Measurements from ENCODE around the gene RAB5B. TPM values are rescaled to one million over a fixed set of nuclear protein-coding genes. Genes with fewer than 3 reads are reported as not detected.
"Not testable (repeated sequence)": the region's sequence is repeated elsewhere in the genome, so short reads cannot be mapped to it uniquely, and the experiment has no call there.

RAB5B gene
- total RNA-seq, 3 donors from 2014 or later = 131 to 179 (median 173) TPM

DNA sequence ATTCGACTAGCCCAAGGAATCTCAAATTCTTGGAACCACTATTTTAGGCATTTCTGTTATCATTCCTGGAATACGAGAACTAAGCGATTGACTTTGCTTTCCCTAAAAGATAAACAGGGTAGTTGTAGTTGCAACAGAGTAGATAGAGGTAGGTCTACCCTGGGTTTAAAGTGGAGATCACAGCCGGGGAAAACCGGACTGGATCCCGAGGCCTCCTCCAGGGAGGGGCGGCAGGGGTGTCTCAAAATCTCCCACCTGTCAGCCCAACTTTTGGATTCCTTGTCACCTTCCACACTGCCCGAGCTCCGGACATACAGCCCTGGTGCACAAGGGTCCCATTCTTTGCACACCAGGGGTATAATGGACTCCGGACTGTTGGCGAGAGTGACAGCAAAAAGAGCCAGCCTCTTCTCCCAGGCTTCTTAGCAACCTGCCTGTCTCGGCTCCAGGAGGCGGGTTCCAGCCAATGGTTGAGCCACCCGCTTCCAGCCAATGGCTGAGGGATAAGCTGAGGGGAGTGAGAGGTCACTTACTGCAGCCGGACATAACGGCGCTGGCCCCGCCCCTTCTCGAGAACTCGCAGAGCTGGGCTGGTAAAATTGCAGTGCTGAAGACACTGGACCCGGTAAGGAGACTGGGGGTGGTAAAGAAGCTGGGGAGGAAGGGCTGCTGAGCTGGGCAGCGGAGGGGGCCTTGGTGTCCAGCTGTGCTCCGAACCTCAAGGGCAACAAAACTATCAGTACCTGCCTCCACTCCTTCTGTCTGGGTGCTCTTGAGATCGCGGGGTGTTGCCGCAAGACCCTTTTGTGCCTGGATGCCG, 23.0 kb downstream of the RAB5B start, which contains the start of gene SUOX:
TSS of gene SUOX (plus strand) at position 562 of the 820 bp plus-strand sequence. CDS start 4,946 bp downstream, outside the sequence.
- TF ChIP-seq, protein P1, sequence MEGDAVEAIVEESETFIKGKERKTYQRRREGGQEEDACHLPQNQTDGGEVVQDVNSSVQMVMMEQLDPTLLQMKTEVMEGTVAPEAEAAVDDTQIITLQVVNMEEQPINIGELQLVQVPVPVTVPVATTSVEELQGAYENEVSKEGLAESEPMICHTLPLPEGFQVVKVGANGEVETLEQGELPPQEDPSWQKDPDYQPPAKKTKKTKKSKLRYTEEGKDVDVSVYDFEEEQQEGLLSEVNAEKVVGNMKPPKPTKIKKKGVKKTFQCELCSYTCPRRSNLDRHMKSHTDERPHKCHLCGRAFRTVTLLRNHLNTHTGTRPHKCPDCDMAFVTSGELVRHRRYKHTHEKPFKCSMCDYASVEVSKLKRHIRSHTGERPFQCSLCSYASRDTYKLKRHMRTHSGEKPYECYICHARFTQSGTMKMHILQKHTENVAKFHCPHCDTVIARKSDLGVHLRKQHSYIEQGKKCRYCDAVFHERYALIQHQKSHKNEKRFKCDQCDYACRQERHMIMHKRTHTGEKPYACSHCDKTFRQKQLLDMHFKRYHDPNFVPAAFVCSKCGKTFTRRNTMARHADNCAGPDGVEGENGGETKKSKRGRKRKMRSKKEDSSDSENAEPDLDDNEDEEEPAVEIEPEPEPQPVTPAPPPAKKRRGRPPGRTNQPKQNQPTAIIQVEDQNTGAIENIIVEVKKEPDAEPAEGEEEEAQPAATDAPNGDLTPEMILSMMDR (IDR thresholded peaks at IDR 0.05) = no peak
- H3K4me3 ChIP-seq = peak within 1 kb of the TSS; percentile 39
- peak; percentile 95 to 97 (median 95) for DNase-seq
- peak; percentile 98 for ATAC-seq
- no peaks in the 10 kb centered on the region for H3K36me3 ChIP-seq (ENCODE audit: low read depth)
- intact Hi-C loops (cut with DNase I, micrococcal nuclease) = no loop called here
- H3K4me1 ChIP-seq (ENCODE audit: low read depth) = peaks cover 8% of the 10 kb centered on the region
- H3K9me3 ChIP-seq = no peaks in the 10 kb centered on the region

DNA sequence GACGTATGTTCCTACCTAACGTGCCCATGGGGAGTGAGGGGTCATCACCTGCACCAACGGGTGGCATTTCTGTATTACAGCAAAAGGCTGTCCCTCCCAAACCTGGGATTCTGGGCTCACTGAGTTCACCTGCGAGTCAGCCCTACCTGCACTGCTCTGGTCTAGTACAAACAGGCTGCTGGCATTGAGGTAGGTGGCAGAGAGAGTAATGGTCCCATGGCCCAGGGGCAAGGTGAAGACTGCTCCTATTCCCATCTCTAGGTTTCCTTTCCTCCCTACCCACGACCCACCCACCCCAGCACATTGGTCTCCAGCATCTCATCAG, 23.6 kb downstream of the RAB5B start:
- intact Hi-C loops (cut with DNase I, micrococcal nuclease) = no loop called here
- Histone ChIP-seq H3K9me3 (no peaks in the 10 kb centered on the region), H3K36me3 (ENCODE audit: low read depth) (no peaks in the 10 kb centered on the region), H3K4me3 (peak overlapping the region; percentile 39), H3K4me1 (ENCODE audit: low read depth) (peaks cover 8% of the 10 kb centered on the region)
- peak in 1 of 3 donors; percentile 43 for DNase-seq
- TF ChIP-seq, protein P1 (IDR thresholded peaks at IDR 0.05) = no peak
- peak; percentile 53 for ATAC-seq

DNA sequence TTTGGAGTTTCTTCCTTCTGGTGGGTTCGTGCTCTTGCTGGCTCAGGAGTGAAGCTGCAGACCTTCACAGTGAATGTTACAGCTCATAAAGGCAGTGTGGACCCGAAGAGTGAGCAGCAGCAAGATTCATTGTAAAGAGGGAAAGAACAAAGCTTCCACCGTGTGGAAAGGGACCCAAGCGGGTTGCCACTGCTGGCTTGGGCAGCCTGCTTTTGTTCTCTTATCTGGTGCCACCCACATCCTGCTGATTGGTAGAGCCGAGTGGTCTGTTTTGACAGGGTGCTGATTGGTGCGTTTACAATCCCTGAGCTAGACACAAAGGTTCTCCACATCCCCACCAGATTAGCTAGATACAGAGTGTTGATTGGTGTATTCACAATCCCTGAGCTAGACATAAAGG, 25.6 kb downstream of the RAB5B start:
- H3K9me3 ChIP-seq; H3K4me1 ChIP-seq (ENCODE audit: low read depth); DNase-seq; ATAC-seq; H3K4me3 ChIP-seq; intact Hi-C loops (cut with DNase I, micrococcal nuclease); H3K36me3 ChIP-seq (ENCODE audit: low read depth): not testable (repeated sequence)

DNA sequence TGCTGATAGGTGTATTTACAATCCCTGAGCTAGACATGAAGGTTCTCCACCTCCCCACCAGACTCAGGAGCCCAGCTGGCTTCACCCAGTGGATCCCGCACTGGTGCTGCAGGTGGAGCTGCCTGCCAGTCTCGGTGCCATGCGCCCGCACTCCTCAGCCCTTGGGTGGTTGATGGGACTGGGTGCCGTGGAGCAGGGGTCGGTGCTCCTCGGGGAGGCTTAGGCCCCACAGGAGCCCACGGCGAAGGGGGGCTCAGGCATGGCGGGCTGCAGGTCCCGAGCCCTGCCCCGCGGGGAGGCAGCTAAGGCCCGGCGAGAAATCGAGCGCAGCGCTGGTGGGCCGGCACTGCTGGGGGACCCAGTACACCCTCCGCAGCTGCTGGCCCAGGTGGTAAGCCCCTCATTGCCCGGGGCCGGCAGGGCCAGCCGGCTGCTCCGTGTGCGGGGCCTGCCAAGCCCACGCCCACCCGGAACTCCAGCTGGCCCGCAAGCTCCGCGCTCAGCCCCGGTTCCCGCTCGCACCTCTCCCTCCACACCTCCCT, 26.2 kb downstream of the RAB5B start:
- H3K4me3 ChIP-seq; DNase-seq; H3K36me3 ChIP-seq (ENCODE audit: low read depth); H3K9me3 ChIP-seq; intact Hi-C loops (cut with DNase I, micrococcal nuclease); ATAC-seq; H3K4me1 ChIP-seq (ENCODE audit: low read depth): not testable (repeated sequence)

DNA sequence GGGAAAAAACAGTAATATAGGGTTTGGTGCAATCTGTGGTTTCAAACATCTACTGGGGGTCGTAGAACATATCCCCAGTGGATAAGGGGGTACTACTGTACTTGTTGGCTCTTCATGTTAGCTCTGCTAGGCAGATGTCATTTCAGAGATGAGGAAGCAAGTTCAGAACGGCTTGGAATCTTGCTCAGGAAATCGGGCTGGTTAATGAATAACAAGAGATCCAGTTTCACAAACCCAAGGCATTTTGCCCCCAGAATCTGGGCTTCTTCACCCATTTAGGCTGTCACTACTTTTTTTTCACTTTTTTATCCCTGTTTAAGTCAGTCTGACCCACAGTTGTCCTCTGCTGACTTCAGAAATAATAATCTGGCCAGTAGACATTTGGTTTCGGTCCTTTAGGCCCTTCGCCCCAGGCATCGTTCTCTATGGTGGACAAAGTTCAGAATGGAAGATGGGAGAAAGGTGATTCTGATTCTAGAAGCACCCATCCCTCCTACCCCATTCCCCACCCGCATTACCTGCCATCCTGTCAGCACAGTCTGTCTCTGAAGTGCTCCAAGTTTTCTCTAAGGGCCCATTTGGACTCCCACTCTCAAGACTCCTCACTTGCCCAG, 27.7 kb downstream of the RAB5B start:
- no peak for DNase-seq
- TF ChIP-seq, protein P1 (IDR thresholded peaks at IDR 0.05) = no peak
- peak; percentile 26 for ATAC-seq
- H3K4me1 ChIP-seq (ENCODE audit: low read depth) = peaks cover 8% of the 10 kb centered on the region
- intact Hi-C loops (cut with DNase I, micrococcal nuclease) = no loop called here
- H3K36me3 ChIP-seq (ENCODE audit: low read depth) = no peaks in the 10 kb centered on the region
- H3K9me3 ChIP-seq = no peaks in the 10 kb centered on the region
- H3K4me3 ChIP-seq = no peak overlapping the region

DNA sequence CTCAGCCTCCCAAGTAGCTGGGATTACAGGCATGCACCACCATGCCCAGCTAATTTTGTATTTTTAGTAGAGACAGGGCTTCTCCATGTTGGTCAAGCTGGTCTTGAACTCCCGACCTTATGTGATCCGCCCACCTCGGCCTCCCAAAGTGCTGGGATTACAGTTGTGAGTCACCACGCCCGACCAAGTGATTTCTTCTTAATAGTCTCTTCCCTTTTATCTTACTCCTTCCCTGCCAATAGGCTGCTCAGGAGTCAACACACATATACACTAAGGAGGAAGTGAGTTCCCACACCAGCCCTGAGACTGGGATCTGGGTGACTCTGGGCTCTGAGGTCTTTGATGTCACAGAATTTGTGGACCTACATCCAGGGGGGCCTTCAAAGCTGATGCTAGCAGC, 29.5 kb downstream of the RAB5B start:
- H3K36me3 ChIP-seq (ENCODE audit: low read depth); H3K4me3 ChIP-seq; ATAC-seq; intact Hi-C loops (cut with DNase I, micrococcal nuclease); DNase-seq; H3K4me1 ChIP-seq (ENCODE audit: low read depth); H3K9me3 ChIP-seq: not testable (repeated sequence)

DNA sequence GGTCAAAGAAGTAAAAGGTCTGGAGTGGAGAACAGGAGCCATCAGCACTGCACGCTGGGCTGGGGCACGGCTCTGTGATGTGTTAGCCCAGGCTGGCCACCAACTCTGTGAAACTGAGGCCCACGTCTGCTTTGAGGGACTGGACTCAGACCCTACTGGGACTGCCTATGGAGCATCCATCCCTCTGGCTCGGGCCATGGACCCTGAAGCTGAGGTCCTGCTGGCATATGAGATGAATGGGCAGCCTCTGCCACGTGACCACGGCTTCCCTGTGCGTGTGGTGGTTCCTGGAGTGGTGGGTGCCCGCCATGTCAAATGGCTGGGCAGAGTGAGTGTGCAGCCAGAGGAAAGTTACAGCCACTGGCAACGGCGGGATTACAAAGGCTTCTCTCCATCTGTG, 30.3 kb downstream of the RAB5B start:
- peaks cover 8% of the 10 kb centered on the region for H3K4me1 ChIP-seq (ENCODE audit: low read depth)
- DNase-seq = no peak
- H3K4me3 ChIP-seq = no peak overlapping the region
- H3K9me3 ChIP-seq = no peaks in the 10 kb centered on the region
- intact Hi-C loops (cut with DNase I, micrococcal nuclease) = no loop called here
- no peak for ATAC-seq
- TF ChIP-seq, protein P1 (IDR thresholded peaks at IDR 0.05) = no peak
- no peaks in the 10 kb centered on the region for H3K36me3 ChIP-seq (ENCODE audit: low read depth)
